CD8-positive, alpha-beta memory T cell (primary cell): Measurements from ENCODE around the gene SLPI. TPM values are rescaled to one million over a fixed set of nuclear protein-coding genes. Genes with fewer than 3 reads are reported as not detected.

Source experiments
- CTCF ChIA-PET: fragments of 350-600 bp; sonication (Branson Sonifier 250); formaldehyde crosslinking; loops from one replicate; lab custom pipeline; 2021; ENCODE audit warnings: antibody characterized with exemption; lab: Charles Lee
- POLR2A ChIA-PET: fragments of 350-600 bp; sonication (Branson Sonifier 250); formaldehyde crosslinking; loops from one replicate; lab custom pipeline; 2021; ENCODE audit warnings: antibody characterized with exemption; lab: Charles Lee
- DNase-seq, 5 donors: peaks; one replicate each; pipeline versions ENCODE4 v3.0.0 to v3.0.0-alpha.2; 2020 to 2022; ENCODE audit warnings: mixed read lengths in 1 of 5
- H3K27ac ChIP-seq: one replicate; pipeline ENCODE4 v1.7.0; 2013; ENCODE audit warnings: low read depth, mild to moderate bottlenecking, low read length, moderate library complexity
- H3K27me3 ChIP-seq: 2 replicates; pipeline ENCODE4 v1.7.0; 2013; ENCODE audit warnings: low read length, mild to moderate bottlenecking; ENCODE audit not compliant: insufficient read depth, poor library complexity, severe bottlenecking
- H3K36me3 ChIP-seq: 2 replicates; pipeline ENCODE4 v1.7.0; 2013; ENCODE audit warnings: mild to moderate bottlenecking, low read length, moderate library complexity; ENCODE audit not compliant: insufficient read depth
- H3K4me1 ChIP-seq: 2 replicates; pipeline ENCODE4 v1.7.0; 2013; ENCODE audit warnings: mild to moderate bottlenecking, low read length, moderate library complexity; ENCODE audit not compliant: insufficient read depth
- H3K4me3 ChIP-seq: 2 replicates; pipeline ENCODE4 v1.7.0; 2013; ENCODE audit warnings: mild to moderate bottlenecking, low read length
- H3K9me3 ChIP-seq: 2 replicates; pipeline ENCODE4 v1.7.0; 2013; ENCODE audit warnings: mild to moderate bottlenecking, low read length
- H3K27ac Mint-ChIP-seq, 8 donors: one replicate each; pipeline ENCODE4 v1.8.0; 2020 to 2021; ENCODE audit warnings: mixed read lengths in 8 of 8, mild to moderate bottlenecking in 6 of 8, inconsistent platforms in 3 of 8, moderate library complexity in 3 of 8
- H3K27me3 Mint-ChIP-seq, 2 donors: one replicate each; pipeline ENCODE4 v1.8.0; 2020 to 2021; ENCODE audit warnings: mixed read lengths in 2 of 2, mild to moderate bottlenecking in 1 of 2, moderate library complexity in 1 of 2
- H3K36me3 Mint-ChIP-seq, 3 donors: one replicate each; pipeline ENCODE4 v1.8.0; 2020 to 2021; ENCODE audit warnings: mixed read lengths in 3 of 3, inconsistent platforms in 1 of 3, mild to moderate bottlenecking in 1 of 3
- H3K4me1 Mint-ChIP-seq, 3 donors: one replicate each; pipeline ENCODE4 v1.8.0; 2020 to 2021; ENCODE audit warnings: mixed read lengths in 3 of 3, inconsistent platforms in 1 of 3, mild to moderate bottlenecking in 1 of 3
- H3K4me3 Mint-ChIP-seq, 7 donors: one replicate each; pipeline ENCODE4 v1.8.0; 2020 to 2021; ENCODE audit warnings: mixed read lengths in 7 of 7, mild to moderate bottlenecking in 6 of 7, moderate library complexity in 4 of 7, inconsistent platforms in 2 of 7
- H3K9me3 Mint-ChIP-seq, 5 donors: one replicate each; pipeline ENCODE4 v1.8.0; 2020 to 2022; ENCODE audit warnings: mixed read lengths in 5 of 5, mild to moderate bottlenecking in 3 of 5, moderate library complexity in 2 of 5, inconsistent platforms in 1 of 5
- polyA plus RNA-seq: library from polyadenylated mRNA; unstranded; fragments of 300-500 nt; fragmentation: Illumina TruSeq; gene quantifications from one replicate; pipeline ENCODE4 v1.2.3, GENCODE V29; 2021
- total RNA-seq, 2 experiments: library from RNA; stranded (reverse); gene quantifications; one replicate each; pipeline ENCODE4 v1.2.3, GENCODE V29; 2021

SLPI gene, protein sequence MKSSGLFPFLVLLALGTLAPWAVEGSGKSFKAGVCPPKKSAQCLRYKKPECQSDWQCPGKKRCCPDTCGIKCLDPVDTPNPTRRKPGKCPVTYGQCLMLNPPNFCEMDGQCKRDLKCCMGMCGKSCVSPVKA
- total RNA-seq (not detected), polyA plus RNA-seq (not detected)

- no peaks in the 10 kb centered on the region for H3K4me1 Mint-ChIP-seq
- POLR2A ChIA-PET: no interaction called here
- H3K27me3 ChIP-seq: peaks cover 12% of the 10 kb centered on the region
- no peak within 1 kb of the TSS for H3K27ac ChIP-seq
- no peaks in the 10 kb centered on the region for H3K9me3 ChIP-seq
- H3K4me1 ChIP-seq: no peaks in the 10 kb centered on the region
- no peaks in the 10 kb centered on the region for H3K36me3 ChIP-seq
- H3K4me3 ChIP-seq: no peak within 1 kb of the TSS
- DNase-seq: no peak
- peaks cover 45 to 63% of the 10 kb centered on the region in 2 donors for H3K27me3 Mint-ChIP-seq
- no peak within 1 kb of the TSS for H3K27ac Mint-ChIP-seq
- H3K9me3 Mint-ChIP-seq: no peaks in the 10 kb centered on the region
- no peaks in the 10 kb centered on the region for H3K36me3 Mint-ChIP-seq
- H3K4me3 Mint-ChIP-seq: no peak within 1 kb of the TSS
- CTCF ChIA-PET: no interaction called here
Observed at GRCh38 chr20:45254383-45255262, at the start of gene SLPI. SLPI (minus strand) TSS chr20:45254564; CDS start chr20:45254543, 21 bp downstream.

GRCh38 chr20:45303586-45304463 is 49.5 kb upstream of the SLPI start:
- H3K4me3 ChIP-seq: no peak overlapping the region
- no peaks in the 10 kb centered on the region for H3K27me3 ChIP-seq
- Mint-ChIP-seq H3K36me3 (no peaks in the 10 kb centered on the region), H3K4me3 (no peak overlapping the region), H3K9me3 (no peaks in the 10 kb centered on the region), H3K27ac (no peak overlapping the region), H3K27me3 (peaks cover 31 to 58% of the 10 kb centered on the region in 2 donors), H3K4me1 (peaks cover 0 to 5% (median 5%) of the 10 kb centered on the region in 3 donors)
- no peaks in the 10 kb centered on the region for H3K9me3 ChIP-seq
- H3K36me3 ChIP-seq: no peaks in the 10 kb centered on the region
- H3K4me1 ChIP-seq: no peaks in the 10 kb centered on the region
- ChIA-PET POLR2A (interaction anchor here (0.5 kb wide), 1 partner anchor 618 kb away, joined by 3 read pairs; no protein-coding TSS in a partner anchor), CTCF (interaction anchor here (2.1 to 3.3 kb wide), 2 partner anchors 11 to 70 kb away, joined by 6 to 26 read pairs; no protein-coding TSS in a partner anchor)
- no peak for DNase-seq
- H3K27ac ChIP-seq: no peak overlapping the region

GRCh38 chr20:45301824-45302271 is 47.5 kb upstream of the SLPI start:
- no peaks in the 10 kb centered on the region for H3K9me3 Mint-ChIP-seq
- no peak for DNase-seq
- no peak overlapping the region for H3K27ac Mint-ChIP-seq
- ChIA-PET CTCF (interaction anchor here (0.9 to 2.1 kb wide), 6 partner anchors 9 to 469 kb away, joined by 3 to 7 read pairs (median 4); no protein-coding TSS in a partner anchor), POLR2A (no interaction called here)
- H3K4me3 Mint-ChIP-seq: no peak overlapping the region
- Histone ChIP-seq H3K4me1 (no peaks in the 10 kb centered on the region), H3K36me3 (no peaks in the 10 kb centered on the region), H3K27ac (no peak overlapping the region), H3K4me3 (no peak overlapping the region), H3K27me3 (no peaks in the 10 kb centered on the region), H3K9me3 (no peaks in the 10 kb centered on the region)
- H3K36me3 Mint-ChIP-seq: no peaks in the 10 kb centered on the region
- peaks cover 0 to 5% (median 5%) of the 10 kb centered on the region in 3 donors for H3K4me1 Mint-ChIP-seq
- peaks cover 30 to 57% of the 10 kb centered on the region in 2 donors for H3K27me3 Mint-ChIP-seq

DNA sequence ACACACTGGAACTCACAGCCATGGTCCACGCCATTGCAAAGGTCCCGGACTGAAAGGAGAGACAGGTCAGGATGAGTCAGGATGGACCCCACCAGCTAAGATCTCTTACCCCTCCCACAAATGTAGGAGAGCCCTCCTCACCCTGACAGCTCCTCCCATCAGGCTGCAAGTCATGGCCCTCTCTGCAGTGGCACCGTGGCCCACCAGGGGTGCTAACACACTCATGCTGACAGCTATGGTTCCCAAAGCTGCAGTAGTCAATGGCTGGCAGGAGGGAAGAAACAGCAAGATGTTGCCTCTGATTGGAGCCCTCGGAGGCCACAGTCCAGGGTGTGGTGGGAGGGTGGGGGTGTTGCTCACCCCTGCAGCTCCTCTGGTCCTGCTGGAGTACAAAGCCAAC is 46.6 kb upstream of the SLPI start:
- Histone ChIP-seq H3K27ac (no peak overlapping the region), H3K36me3 (no peaks in the 10 kb centered on the region), H3K9me3 (no peaks in the 10 kb centered on the region), H3K4me3 (no peak overlapping the region), H3K4me1 (no peaks in the 10 kb centered on the region), H3K27me3 (no peaks in the 10 kb centered on the region)
- peaks cover 35 to 60% of the 10 kb centered on the region in 2 donors for H3K27me3 Mint-ChIP-seq
- no peaks in the 10 kb centered on the region for H3K36me3 Mint-ChIP-seq
- H3K4me1 Mint-ChIP-seq: peaks cover 0 to 5% (median 5%) of the 10 kb centered on the region in 3 donors
- H3K9me3 Mint-ChIP-seq: no peaks in the 10 kb centered on the region
- no peak overlapping the region for H3K27ac Mint-ChIP-seq
- ChIA-PET CTCF (interaction anchor here (1.1 to 2.2 kb wide), 4 partner anchors 8 to 136 kb away, joined by 3 to 7 read pairs (median 6); no protein-coding TSS in a partner anchor), POLR2A (no interaction called here)
- no peak overlapping the region for H3K4me3 Mint-ChIP-seq
- no peak for DNase-seq

DNA sequence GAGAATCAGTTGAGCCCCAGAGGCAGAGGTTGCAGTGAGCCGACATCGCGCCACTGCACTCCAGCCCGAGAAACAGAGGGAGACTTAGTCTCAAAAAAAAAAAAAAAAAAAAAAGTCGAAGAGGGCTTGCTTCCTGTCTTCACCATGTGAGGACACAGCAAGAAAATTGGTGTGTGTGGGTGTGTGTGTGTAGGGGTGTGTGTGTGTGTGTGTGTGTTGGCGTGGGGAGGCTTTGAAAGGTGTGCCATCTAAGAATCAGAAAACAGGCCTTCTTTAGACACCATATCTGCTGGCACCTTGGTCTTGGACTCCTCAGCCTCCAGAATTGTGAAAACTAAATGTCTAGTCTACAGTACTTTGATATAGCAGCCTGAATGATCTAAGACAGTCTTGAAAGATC is 45.4 kb upstream of the SLPI start:
- Histone ChIP-seq H3K4me1 (no peaks in the 10 kb centered on the region), H3K27ac (no peak overlapping the region), H3K9me3 (no peaks in the 10 kb centered on the region), H3K27me3 (no peaks in the 10 kb centered on the region), H3K36me3 (no peaks in the 10 kb centered on the region), H3K4me3 (no peak overlapping the region)
- H3K36me3 Mint-ChIP-seq: no peaks in the 10 kb centered on the region
- H3K4me1 Mint-ChIP-seq: peaks cover 0 to 5% (median 3%) of the 10 kb centered on the region in 3 donors
- no peak overlapping the region for H3K4me3 Mint-ChIP-seq
- ChIA-PET POLR2A (no interaction called here), CTCF (interaction anchor here (2.2 kb wide), 1 partner anchor 9 kb away, joined by 7 read pairs; no protein-coding TSS in a partner anchor)
- peaks cover 39 to 55% of the 10 kb centered on the region in 2 donors for H3K27me3 Mint-ChIP-seq
- H3K9me3 Mint-ChIP-seq: no peaks in the 10 kb centered on the region
- H3K27ac Mint-ChIP-seq: no peak overlapping the region
- DNase-seq: no peak

GRCh38 chr20:45297786-45298497 is 43.6 kb upstream of the SLPI start:
- H3K4me3 ChIP-seq: no peak overlapping the region
- no peaks in the 10 kb centered on the region for H3K9me3 ChIP-seq
- Mint-ChIP-seq H3K4me1 (peaks cover 6 to 10% (median 7%) of the 10 kb centered on the region in 3 donors), H3K9me3 (no peaks in the 10 kb centered on the region), H3K4me3 (no peak overlapping the region), H3K27ac (no peak overlapping the region), H3K27me3 (peaks cover 35 to 48% of the 10 kb centered on the region in 2 donors), H3K36me3 (no peaks in the 10 kb centered on the region)
- no peaks in the 10 kb centered on the region for H3K36me3 ChIP-seq
- peaks cover 5% of the 10 kb centered on the region for H3K4me1 ChIP-seq
- no peak for DNase-seq
- H3K27ac ChIP-seq: no peak overlapping the region
- ChIA-PET POLR2A (no interaction called here), CTCF (no interaction called here)
- H3K27me3 ChIP-seq: peaks cover 7% of the 10 kb centered on the region

DNA sequence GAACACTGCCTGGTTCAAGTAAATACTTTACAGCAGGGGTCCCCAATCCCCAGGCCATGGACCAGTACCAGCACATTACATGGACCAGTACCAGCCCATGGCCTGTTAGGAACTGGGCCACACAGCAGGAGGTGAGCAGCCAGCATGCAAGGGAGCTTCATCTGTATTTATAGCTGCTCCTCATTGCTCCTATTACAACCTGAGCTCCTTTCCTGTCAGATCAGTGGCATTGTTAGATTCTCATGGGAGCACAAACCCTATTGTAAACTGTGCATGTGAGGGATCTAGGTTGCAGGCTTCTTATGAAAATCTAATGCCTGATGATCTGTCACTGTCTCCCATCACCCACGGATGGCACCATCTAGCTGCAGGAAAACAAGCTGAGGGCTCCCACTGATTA is 40.3 kb upstream of the SLPI start:
- Mint-ChIP-seq H3K27me3 (peaks cover 36 to 54% of the 10 kb centered on the region in 2 donors), H3K36me3 (no peaks in the 10 kb centered on the region), H3K27ac (no peak overlapping the region), H3K9me3 (no peaks in the 10 kb centered on the region), H3K4me3 (no peak overlapping the region), H3K4me1 (peaks cover 8 to 23% (median 16%) of the 10 kb centered on the region in 3 donors)
- no peak for DNase-seq
- H3K4me1 ChIP-seq: peaks cover 5% of the 10 kb centered on the region
- H3K27me3 ChIP-seq: peaks cover 9% of the 10 kb centered on the region
- no peaks in the 10 kb centered on the region for H3K9me3 ChIP-seq
- H3K27ac ChIP-seq: no peak overlapping the region
- ChIA-PET CTCF (interaction anchor here (0.8 to 4.4 kb wide), 19 partner anchors 10 to 496 kb away, joined by 3 to 26 read pairs (median 5); partner anchors contain the start of genes MATN4 and SYS1), POLR2A (no interaction called here)
- no peak overlapping the region for H3K4me3 ChIP-seq
- no peaks in the 10 kb centered on the region for H3K36me3 ChIP-seq
